Epithelial cell of esophagus (primary cell): Measurements from ENCODE around the gene KCNB1.
A peak's percentile ranks its signal among the peaks of the same experiment; 100 is the strongest.

Source experiments
- DNase-seq: peaks from one replicate; pipeline ENCODE4 v3.0.0; 2010; ENCODE audit warnings: low read depth
- H3K4me3 ChIP-seq: 2 replicates; pipeline ENCODE4 v1.5.1; 2011; ENCODE audit warnings: mild to moderate bottlenecking, low read length, control low read depth
- CTCF ChIP-seq: IDR thresholded peaks from 2 replicates; pipeline ENCODE4 v1.5.1; 2011; ENCODE audit warnings: low read depth, mild to moderate bottlenecking, low read length, control low read depth, inconsistent platforms; ENCODE audit not compliant: insufficient read depth; ENCODE audit errors: missing control alignments

The KCNB1 gene

GRCh38 chr20:49352751-49353150, 129.7 kb downstream of the KCNB1 start:
- H3K4me3 ChIP-seq, result no peak overlapping the region
- no peak for TF ChIP-seq CTCF
- no peak for DNase-seq

- TF ChIP-seq CTCF, result no peak
- DNase-seq, result no peak
- no peak overlapping the region for H3K4me3 ChIP-seq
These were observed 130.7 kb downstream of the KCNB1 start for GRCh38 chr20:49351775-49352174.

GRCh38 chr20:49349694-49350252, 132.7 kb downstream of the KCNB1 start:
- TF ChIP-seq CTCF, result no peak
- no peak for DNase-seq
- no peak overlapping the region for H3K4me3 ChIP-seq

- peak; percentile 14 for DNase-seq
- no peak overlapping the region for H3K4me3 ChIP-seq
- TF ChIP-seq CTCF, result no peak
These were observed 133.4 kb downstream of the KCNB1 start for GRCh38 chr20:49349078-49349477.

- TF ChIP-seq CTCF, result no peak
- no peak overlapping the region for H3K4me3 ChIP-seq
- DNase-seq, result no peak
These were observed 133.9 kb downstream of the KCNB1 start for GRCh38 chr20:49348563-49348962.

GRCh38 chr20:49347156-49347555, 135.3 kb downstream of the KCNB1 start:
- no peak for DNase-seq
- H3K4me3 ChIP-seq, result no peak overlapping the region
- TF ChIP-seq CTCF, result no peak

GRCh38 chr20:49346682-49347081, 135.8 kb downstream of the KCNB1 start:
- no peak overlapping the region for H3K4me3 ChIP-seq
- DNase-seq, result no peak
- no peak for TF ChIP-seq CTCF
